ENCODE results near the gene ITGB2.
"Not testable (repeated sequence)": the region's sequence is repeated elsewhere in the genome, so short reads cannot be mapped to it uniquely, and the experiment has no call there.

- not testable (repeated sequence) for TF ChIP-seq EZH2phosphoT487 (IDR thresholded peaks at IDR 0.05; ENCODE audit: borderline replicate concordance, low read length); CTCF (conservative IDR thresholded peaks at IDR 0.05; ENCODE audit: low read depth, low read length); EZH2 (IDR thresholded peaks at IDR 0.05; ENCODE audit: low read length, unreplicated experiment)
Observed at GRCh38 chr21:44879238-44879637, 41.5 kb downstream of the ITGB2 start.
